HG03175 (cell line): Measurements from ENCODE around the gene CTIF.

Source experiments
- ATAC-seq: cut with Tn5 transposase; IDR thresholded peaks from one replicate; pipeline ENCODE4 v1.9.1; 2021; ENCODE audit warnings: mild to moderate bottlenecking, moderate library complexity; ENCODE audit not compliant: unreplicated experiment

The CTIF gene

GRCh38 chr18:48617844-48618497 is 79.1 kb downstream of the CTIF start:
- ATAC-seq: no peak

DNA sequence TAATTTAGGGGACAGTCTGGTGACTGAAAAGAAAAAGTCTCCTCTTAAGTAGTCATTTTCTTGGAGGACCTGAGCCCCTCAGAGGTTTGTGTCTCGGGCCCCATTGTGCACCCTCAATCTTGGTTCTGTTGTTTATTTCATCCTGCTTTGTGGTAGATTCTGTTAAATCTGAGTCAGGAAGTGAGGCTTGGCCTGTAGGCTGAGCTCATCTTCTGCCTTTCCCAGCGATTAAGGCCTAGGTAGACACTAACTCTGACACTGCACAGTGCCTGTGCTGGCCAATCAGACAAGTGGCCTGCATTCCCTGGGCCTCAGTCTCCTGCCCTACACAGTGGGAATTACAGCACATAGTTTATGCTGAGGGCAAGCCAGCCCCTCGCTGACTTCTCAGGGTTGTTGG is 80.2 kb downstream of the CTIF start:
- no peak for ATAC-seq

GRCh38 chr18:48619501-48619900 is 80.7 kb downstream of the CTIF start:
- ATAC-seq: no peak

- ATAC-seq: no peak
Observed at GRCh38 chr18:48620071-48620470, 81.2 kb downstream of the CTIF start.

DNA sequence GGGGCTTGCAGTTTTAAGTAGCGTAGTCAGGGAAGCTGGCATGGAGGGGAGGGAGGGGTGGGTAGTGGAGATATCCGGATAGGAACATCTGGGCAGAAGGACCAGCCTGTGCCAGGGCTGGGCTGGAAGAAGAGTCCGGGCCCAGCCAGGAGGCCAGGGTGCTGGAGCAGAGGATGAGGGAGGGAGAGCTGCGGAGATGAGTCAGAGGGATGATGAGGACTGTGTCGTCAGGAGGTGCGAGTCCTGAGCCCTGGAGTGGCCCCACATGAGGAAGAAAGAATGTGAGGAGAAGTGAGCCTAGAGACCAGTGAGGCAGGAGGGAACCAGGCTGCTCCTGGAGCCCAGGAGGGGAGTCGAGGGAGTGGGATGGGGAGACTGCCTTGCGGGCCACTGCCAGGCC is 82.4 kb downstream of the CTIF start:
- ATAC-seq: no peak

GRCh38 chr18:48621815-48622555 is 83.2 kb downstream of the CTIF start:
- no peak for ATAC-seq

DNA sequence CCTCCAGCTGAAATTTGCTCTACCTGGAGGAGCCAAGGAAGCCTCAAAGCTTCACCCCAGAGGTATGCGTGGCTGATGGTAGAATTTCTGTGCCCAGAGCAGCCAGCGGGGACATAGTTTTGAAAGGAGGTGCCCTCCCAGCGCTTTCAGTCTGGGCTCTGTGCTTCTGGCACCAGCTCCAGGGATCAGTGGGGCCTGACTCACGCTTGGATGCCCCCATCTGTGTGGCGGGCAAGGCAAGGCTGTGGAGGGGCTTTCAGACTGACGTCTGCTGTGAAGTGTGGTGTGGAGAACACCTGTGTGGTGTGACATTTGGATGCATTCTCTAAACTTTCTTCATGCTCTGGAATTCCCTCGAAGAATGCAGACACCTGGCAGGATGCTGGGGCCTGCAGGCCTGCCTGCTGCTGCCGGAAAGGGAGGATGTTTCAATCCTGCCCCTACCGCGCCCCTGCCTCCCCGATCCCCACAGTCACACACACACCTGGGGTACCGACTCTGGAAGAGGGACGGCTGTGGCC is 84.1 kb downstream of the CTIF start:
- no peak for ATAC-seq

- no peak for ATAC-seq
Observed at GRCh38 chr18:48623468-48624235, 84.8 kb downstream of the CTIF start.

DNA sequence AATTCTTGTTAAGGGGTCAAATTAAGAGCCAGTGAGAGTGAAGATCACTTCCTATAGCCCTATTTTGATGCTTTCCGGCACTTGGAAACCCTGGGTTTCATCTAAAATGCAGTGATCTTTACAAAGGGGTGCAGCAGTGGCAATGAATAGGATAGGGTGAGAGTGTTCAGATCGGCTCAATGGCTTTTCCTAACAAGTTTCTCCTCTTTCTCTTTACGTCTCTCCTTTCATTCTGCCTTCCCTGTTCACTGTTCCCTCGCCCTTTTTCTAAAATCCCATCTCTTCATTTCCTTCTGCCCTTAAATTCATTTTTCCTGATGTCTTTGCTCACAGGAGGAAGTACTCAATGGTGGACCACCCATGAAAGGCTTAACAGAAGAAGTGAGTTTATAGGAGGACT is 86.0 kb downstream of the CTIF start:
- ATAC-seq: no peak

DNA sequence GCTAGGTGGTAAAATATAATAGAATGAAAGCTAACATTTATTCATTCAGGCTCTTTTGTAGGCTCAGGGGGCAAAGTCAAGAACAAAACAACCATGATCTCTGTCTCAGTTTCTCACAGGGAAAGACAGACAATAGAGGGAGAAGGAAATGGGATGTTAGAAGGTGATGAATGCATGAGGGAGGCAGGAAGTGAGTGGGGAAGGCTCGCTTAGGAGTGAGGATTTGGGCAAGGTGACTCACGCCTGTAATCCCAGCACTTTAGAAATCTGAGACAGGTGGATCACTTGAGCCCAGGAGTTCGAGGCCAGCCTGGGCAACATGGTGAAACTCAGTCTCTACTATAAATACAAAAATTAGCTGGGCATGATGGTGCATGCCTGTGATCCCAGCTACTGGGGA is 88.4 kb downstream of the CTIF start:
- no peak for ATAC-seq

GRCh38 chr18:48629730-48630324 is 91.0 kb downstream of the CTIF start:
- ATAC-seq: no peak

GRCh38 chr18:48631851-48632250 is 93.0 kb downstream of the CTIF start:
- no peak for ATAC-seq

- ATAC-seq: no peak
Observed at GRCh38 chr18:48632676-48633257, 93.9 kb downstream of the CTIF start.

- no peak for ATAC-seq
Observed at GRCh38 chr18:48634491-48634890, 95.7 kb downstream of the CTIF start.

DNA sequence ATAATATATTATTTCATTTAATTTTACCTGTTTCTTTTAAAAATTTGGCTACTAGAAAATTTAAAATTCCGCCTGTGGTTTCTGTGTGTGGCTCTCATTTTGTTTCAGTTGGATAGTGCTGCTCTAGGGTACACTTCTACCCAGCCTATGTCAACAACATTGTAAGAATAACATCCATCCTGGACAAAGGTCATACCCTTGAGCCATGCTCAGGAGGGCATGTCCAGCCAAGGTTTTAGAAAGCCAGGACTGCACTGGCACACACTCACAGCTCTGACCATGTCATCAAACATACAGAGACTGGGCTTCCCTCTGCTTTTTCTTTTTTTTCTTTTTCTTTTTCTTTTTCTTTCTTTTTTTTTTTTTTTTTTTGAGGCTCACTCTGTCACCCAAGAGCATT is 96.1 kb downstream of the CTIF start:
- ATAC-seq: no peak

DNA sequence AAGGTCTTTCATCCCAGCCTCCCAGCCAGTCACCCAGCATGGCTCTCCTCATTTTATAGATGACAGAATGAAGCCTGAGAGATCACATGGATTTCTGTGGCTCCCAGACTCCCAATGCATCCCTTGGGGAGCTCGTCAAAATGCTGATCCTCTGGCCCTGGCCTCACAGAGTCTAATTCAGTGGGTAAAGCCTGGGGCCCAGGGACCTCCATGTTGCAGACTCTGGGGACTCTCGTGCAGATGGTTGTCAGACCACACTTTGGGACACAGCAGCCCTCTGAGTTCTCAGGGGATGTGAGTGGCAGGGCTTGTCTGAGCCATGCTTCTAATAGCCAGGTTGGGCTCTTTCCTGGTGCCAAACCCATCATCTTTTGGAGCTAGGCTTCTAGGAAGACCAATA is 97.0 kb downstream of the CTIF start:
- ATAC-seq: no peak

DNA sequence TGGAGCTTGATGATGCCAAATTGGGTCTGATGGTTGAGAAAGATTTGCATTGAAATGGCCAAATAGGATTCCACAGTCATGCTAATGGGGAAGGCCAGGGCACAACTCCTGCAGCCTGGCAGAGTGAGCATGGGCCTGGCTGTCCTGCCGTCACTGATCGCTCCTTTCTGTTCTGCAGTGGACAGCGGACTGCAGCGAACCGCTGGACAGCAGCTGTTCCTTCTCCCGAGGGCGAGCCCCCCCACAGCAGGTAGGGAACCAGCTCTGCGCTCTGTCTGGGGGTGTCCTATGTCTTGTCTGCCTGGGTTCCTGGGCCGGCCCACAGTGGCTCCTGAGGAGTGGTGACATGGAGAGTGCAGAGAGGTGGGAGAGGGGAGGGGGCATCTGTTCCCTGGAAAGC is 97.6 kb downstream of the CTIF start:
- no peak for ATAC-seq

- no peak for ATAC-seq
Observed at GRCh38 chr18:48637081-48637990, 98.5 kb downstream of the CTIF start.

- no peak for ATAC-seq
Observed at GRCh38 chr18:48638451-48638850, 99.6 kb downstream of the CTIF start.
